HEK293T (cell line): ENCODE results near the gene GOSR1.

Source experiments
- BHLHE40 ChIP-seq: fragments of 450-650 bp; IDR thresholded peaks from 2 replicates; pipeline ENCODE4 v1.6.1; 2016; ENCODE audit warnings: mild to moderate bottlenecking, moderate library complexity, borderline replicate concordance
- CTBP1 ChIP-seq: fragments of 450-650 bp; IDR thresholded peaks from 2 replicates; pipeline ENCODE4 v1.6.1; 2016; ENCODE audit warnings: borderline replicate concordance
- ELF4 ChIP-seq: fragments of 450-650 bp; IDR thresholded peaks from 2 replicates; pipeline ENCODE4 v1.6.1; 2017; ENCODE audit warnings: antibody characterized with exemption
- FOXA1 ChIP-seq: fragments of 450-650 bp; IDR thresholded peaks from 2 replicates; pipeline ENCODE4 v1.6.1; 2016; ENCODE audit warnings: mild to moderate bottlenecking
- FOXK2 ChIP-seq: fragments of 450-650 bp; IDR thresholded peaks from 2 replicates; pipeline ENCODE4 v1.6.1; 2016; ENCODE audit warnings: mild to moderate bottlenecking
- FOXM1 ChIP-seq: fragments of 450-650 bp; IDR thresholded peaks from 2 replicates; pipeline ENCODE4 v1.6.1; 2017; ENCODE audit warnings: mild to moderate bottlenecking, borderline replicate concordance
- HDGF ChIP-seq: fragments of 450-650 bp; IDR thresholded peaks from 2 replicates; pipeline ENCODE4 v1.6.1; 2017; ENCODE audit warnings: antibody characterized with exemption, borderline replicate concordance
- LEF1 ChIP-seq: fragments of 450-650 bp; IDR thresholded peaks from 2 replicates; pipeline ENCODE4 v1.6.1; 2017; ENCODE audit warnings: mild to moderate bottlenecking, borderline replicate concordance
- NFRKB ChIP-seq: fragments of 450-650 bp; IDR thresholded peaks from 2 replicates; pipeline ENCODE4 v1.6.1; 2016; ENCODE audit warnings: mild to moderate bottlenecking, moderate library complexity
- SP1 ChIP-seq: fragments of 450-650 bp; IDR thresholded peaks from 2 replicates; pipeline ENCODE4 v1.6.1; 2017
- SUZ12 ChIP-seq: fragments of 450-650 bp; IDR thresholded peaks from 2 replicates; pipeline ENCODE4 v1.6.1; 2016; ENCODE audit warnings: mild to moderate bottlenecking
- TARDBP ChIP-seq: fragments of 450-650 bp; IDR thresholded peaks from 2 replicates; pipeline ENCODE4 v1.6.1; 2016
- TF ChIP-seq, protein P1 (sequence below): fragments of 450-650 bp; IDR thresholded peaks from 2 replicates; pipeline ENCODE4 v1.6.1; 2016

DNA sequence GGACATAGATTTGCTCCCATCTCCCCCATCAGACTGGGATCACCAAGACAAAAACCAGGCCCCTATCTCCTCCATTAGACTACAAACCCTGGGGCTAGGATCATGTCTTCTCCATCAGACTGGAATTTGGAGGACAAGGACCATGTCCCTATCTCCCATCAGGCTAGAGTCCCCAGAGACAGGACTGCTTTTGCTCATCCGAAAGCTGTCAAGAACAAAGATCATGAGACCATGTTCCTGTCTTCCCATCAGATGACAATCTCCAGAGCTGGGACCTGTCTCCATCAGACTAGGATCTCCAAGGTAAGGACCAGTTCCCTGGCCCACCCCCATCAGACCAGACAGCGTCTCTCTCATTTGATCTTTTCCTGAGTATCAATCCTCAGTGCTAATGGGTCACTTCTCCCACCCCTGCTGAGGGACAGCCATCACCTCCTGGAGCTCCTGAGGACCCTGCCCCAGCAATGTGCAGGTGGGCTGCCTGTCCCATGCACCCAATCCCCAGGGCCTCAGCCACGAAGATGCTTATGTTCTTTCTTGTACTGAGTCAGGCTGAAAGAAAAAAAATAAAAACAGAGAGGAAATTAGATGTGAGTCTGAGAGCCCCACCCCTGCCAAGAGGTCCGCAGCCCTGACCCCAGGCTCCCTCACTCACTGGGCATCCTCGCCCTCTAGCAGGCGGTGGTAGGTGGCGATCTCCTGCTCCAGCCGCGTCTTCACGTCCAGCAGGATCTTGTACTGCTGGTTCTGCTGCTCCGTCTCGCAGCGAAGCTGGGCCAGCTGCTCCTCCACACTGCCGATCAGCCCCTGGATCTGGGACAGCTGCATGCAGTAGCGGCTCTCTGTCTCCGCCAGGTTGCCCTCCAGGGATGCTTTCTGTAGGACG lies 90.3 kb downstream of the GOSR1 start:
- TF ChIP-seq BHLHE40 (no peak), FOXM1 (no peak), NFRKB (no peak), TARDBP (no peak), FOXK2 (no peak), SP1 (no peak), FOXA1 (no peak), CTBP1 (no peak), SUZ12 (no peak), ELF4 (no peak), HDGF (no peak), LEF1 (no peak)
- TF ChIP-seq, protein P1, sequence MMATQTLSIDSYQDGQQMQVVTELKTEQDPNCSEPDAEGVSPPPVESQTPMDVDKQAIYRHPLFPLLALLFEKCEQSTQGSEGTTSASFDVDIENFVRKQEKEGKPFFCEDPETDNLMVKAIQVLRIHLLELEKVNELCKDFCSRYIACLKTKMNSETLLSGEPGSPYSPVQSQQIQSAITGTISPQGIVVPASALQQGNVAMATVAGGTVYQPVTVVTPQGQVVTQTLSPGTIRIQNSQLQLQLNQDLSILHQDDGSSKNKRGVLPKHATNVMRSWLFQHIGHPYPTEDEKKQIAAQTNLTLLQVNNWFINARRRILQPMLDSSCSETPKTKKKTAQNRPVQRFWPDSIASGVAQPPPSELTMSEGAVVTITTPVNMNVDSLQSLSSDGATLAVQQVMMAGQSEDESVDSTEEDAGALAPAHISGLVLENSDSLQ: no peak
